SU-DHL-6 (cell line): ENCODE measurements around the gene USP6NL.

ENCODE experiments used
- EZH2phosphoT487 ChIP-seq: fragments of 200-600 bp; sonication (generic), shearing (Covaris generic); conservative IDR thresholded peaks from 2 replicates; pipeline ENCODE4 v1.6.1; 2018; ENCODE audit warnings: mild to moderate bottlenecking, antibody characterized with exemption, low read length, moderate library complexity, mixed read lengths
- TF ChIP-seq, protein P1 (sequence below): fragments of 200-600 bp; sonication (generic); IDR thresholded peaks from one replicate; pipeline ENCODE4 v1.5.1; 2017; ENCODE audit warnings: antibody characterized with exemption, mild to moderate bottlenecking, low read length, moderate library complexity; ENCODE audit not compliant: insufficient read depth, poor library complexity, severe bottlenecking

DNA sequence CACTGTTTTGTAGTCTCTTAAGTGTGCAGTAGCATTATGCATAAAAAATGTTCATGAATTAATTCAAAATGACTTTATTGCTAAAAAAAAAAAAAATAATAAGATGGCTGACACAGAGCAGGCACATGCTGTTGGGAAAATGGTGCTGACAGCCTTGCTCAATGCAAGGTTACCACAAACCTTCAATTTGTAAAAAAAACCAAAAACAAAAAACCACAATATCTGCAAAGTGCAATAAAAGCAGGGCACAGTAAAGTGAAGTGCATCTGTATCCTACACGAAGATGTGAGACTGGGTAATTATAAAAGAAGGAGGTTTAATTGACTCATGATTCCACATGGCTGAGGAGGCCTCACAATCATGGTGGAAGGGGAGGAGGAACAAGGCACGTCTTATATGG, 185.8 kb downstream of the USP6NL start:
- TF ChIP-seq, protein P1, sequence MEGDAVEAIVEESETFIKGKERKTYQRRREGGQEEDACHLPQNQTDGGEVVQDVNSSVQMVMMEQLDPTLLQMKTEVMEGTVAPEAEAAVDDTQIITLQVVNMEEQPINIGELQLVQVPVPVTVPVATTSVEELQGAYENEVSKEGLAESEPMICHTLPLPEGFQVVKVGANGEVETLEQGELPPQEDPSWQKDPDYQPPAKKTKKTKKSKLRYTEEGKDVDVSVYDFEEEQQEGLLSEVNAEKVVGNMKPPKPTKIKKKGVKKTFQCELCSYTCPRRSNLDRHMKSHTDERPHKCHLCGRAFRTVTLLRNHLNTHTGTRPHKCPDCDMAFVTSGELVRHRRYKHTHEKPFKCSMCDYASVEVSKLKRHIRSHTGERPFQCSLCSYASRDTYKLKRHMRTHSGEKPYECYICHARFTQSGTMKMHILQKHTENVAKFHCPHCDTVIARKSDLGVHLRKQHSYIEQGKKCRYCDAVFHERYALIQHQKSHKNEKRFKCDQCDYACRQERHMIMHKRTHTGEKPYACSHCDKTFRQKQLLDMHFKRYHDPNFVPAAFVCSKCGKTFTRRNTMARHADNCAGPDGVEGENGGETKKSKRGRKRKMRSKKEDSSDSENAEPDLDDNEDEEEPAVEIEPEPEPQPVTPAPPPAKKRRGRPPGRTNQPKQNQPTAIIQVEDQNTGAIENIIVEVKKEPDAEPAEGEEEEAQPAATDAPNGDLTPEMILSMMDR: no peak
- no peak for TF ChIP-seq EZH2phosphoT487
